ENCODE measurements around the gene KLHL29. TPM values are rescaled to one million over a fixed set of nuclear protein-coding genes. Genes with fewer than 3 reads are reported as not detected.

KLHL29 gene
- total and polyA plus RNA-seq, 4 donors = 0.29 to 2.3 (median 0.68) TPM

DNA sequence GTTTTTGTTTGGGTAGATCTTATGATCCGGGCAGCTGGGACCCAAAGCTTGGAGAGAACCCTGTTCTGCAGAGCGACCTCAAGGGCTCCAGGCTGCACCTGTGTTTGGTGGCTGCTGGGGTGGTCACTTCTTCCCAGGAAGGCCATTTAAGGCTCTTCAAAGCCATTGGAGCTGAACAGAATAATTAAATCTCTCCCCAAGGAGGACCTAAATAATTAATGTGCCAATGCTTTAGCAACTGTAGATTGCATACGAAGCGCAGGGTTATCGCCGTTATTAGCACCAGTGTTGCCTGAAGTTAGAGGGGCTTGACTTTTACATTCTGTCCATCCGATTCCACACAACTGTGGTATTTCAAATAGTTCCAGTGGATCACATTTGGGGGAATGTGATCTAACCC, 290.5 kb downstream of the KLHL29 start:
- Histone ChIP-seq H3K4me3 (ENCODE audit: low read depth in 1 of 3, low read length in 3 of 3) (no peak overlapping the region), H3K9ac (ENCODE audit: low read depth in 1 of 2, low read length in 2 of 2) (no peak overlapping the region), H3K4me1 (ENCODE audit: control insufficient read depth in 4 of 4, insufficient read depth in 4 of 4, low read length in 3 of 4) (no peaks in the 10 kb centered on the region), H3K9me3 (ENCODE audit: control insufficient read depth in 4 of 4, low read length in 3 of 4) (peaks cover 0 to 2% (median under 1%) of the 10 kb centered on the region in 4 donors), H3K27ac (ENCODE audit: low read depth in 1 of 2, low read length in 2 of 2) (no peak overlapping the region), H3K27me3 (ENCODE audit: control insufficient read depth in 4 of 4, insufficient read depth in 4 of 4, low read length in 3 of 4) (no peaks in the 10 kb centered on the region), H3K36me3 (ENCODE audit: control insufficient read depth in 4 of 4, insufficient read depth in 3 of 4, low read depth in 1 of 4, low read length in 3 of 4) (no peaks in the 10 kb centered on the region)
- 91% methylated on average over 7 of the region's 7 CpGs for WGBS
- no peak for DNase-seq (ENCODE audit: low spot score)
- TF ChIP-seq RAD21 (IDR thresholded peaks at IDR 0.05) = no peak
- no peak for TF ChIP-seq FOXA2 (IDR thresholded peaks at IDR 0.05)
- no peak for TF ChIP-seq YY1 (IDR thresholded peaks at IDR 0.05)
- TF ChIP-seq GABPA (IDR thresholded peaks at IDR 0.05 in 1 of 2, conservative IDR thresholded peaks at IDR 0.05 in 1 of 2) = no peak
- TF ChIP-seq SP1 (IDR thresholded peaks at IDR 0.05) = no peak
- TF ChIP-seq HNF4A (conservative IDR thresholded peaks at IDR 0.05) = no peak
- TF ChIP-seq, protein P1, sequence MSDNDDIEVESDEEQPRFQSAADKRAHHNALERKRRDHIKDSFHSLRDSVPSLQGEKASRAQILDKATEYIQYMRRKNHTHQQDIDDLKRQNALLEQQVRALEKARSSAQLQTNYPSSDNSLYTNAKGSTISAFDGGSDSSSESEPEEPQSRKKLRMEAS (IDR thresholded peaks at IDR 0.05) = no peak
- TF ChIP-seq, protein P2, sequence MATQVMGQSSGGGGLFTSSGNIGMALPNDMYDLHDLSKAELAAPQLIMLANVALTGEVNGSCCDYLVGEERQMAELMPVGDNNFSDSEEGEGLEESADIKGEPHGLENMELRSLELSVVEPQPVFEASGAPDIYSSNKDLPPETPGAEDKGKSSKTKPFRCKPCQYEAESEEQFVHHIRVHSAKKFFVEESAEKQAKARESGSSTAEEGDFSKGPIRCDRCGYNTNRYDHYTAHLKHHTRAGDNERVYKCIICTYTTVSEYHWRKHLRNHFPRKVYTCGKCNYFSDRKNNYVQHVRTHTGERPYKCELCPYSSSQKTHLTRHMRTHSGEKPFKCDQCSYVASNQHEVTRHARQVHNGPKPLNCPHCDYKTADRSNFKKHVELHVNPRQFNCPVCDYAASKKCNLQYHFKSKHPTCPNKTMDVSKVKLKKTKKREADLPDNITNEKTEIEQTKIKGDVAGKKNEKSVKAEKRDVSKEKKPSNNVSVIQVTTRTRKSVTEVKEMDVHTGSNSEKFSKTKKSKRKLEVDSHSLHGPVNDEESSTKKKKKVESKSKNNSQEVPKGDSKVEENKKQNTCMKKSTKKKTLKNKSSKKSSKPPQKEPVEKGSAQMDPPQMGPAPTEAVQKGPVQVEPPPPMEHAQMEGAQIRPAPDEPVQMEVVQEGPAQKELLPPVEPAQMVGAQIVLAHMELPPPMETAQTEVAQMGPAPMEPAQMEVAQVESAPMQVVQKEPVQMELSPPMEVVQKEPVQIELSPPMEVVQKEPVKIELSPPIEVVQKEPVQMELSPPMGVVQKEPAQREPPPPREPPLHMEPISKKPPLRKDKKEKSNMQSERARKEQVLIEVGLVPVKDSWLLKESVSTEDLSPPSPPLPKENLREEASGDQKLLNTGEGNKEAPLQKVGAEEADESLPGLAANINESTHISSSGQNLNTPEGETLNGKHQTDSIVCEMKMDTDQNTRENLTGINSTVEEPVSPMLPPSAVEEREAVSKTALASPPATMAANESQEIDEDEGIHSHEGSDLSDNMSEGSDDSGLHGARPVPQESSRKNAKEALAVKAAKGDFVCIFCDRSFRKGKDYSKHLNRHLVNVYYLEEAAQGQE (IDR thresholded peaks at IDR 0.05) = no peak
- TF ChIP-seq HNF4G (IDR thresholded peaks at IDR 0.05) = no peak
- TF ChIP-seq JUND (IDR thresholded peaks at IDR 0.05) = no peak
- TF ChIP-seq, protein P3, sequence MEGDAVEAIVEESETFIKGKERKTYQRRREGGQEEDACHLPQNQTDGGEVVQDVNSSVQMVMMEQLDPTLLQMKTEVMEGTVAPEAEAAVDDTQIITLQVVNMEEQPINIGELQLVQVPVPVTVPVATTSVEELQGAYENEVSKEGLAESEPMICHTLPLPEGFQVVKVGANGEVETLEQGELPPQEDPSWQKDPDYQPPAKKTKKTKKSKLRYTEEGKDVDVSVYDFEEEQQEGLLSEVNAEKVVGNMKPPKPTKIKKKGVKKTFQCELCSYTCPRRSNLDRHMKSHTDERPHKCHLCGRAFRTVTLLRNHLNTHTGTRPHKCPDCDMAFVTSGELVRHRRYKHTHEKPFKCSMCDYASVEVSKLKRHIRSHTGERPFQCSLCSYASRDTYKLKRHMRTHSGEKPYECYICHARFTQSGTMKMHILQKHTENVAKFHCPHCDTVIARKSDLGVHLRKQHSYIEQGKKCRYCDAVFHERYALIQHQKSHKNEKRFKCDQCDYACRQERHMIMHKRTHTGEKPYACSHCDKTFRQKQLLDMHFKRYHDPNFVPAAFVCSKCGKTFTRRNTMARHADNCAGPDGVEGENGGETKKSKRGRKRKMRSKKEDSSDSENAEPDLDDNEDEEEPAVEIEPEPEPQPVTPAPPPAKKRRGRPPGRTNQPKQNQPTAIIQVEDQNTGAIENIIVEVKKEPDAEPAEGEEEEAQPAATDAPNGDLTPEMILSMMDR (IDR thresholded peaks at IDR 0.05; ENCODE audit: low read depth, low read length, missing input control) = no peak
- no peak for TF ChIP-seq NR2F2 (IDR thresholded peaks at IDR 0.05)
- no peak for TF ChIP-seq TAF1 (conservative IDR thresholded peaks at IDR 0.05)
- TF ChIP-seq EGR1 (IDR thresholded peaks at IDR 0.05; ENCODE audit: low read depth in 2 of 2) = no peak
- no peak for TF ChIP-seq RXRA (IDR thresholded peaks at IDR 0.05)
- TF ChIP-seq, protein P4, sequence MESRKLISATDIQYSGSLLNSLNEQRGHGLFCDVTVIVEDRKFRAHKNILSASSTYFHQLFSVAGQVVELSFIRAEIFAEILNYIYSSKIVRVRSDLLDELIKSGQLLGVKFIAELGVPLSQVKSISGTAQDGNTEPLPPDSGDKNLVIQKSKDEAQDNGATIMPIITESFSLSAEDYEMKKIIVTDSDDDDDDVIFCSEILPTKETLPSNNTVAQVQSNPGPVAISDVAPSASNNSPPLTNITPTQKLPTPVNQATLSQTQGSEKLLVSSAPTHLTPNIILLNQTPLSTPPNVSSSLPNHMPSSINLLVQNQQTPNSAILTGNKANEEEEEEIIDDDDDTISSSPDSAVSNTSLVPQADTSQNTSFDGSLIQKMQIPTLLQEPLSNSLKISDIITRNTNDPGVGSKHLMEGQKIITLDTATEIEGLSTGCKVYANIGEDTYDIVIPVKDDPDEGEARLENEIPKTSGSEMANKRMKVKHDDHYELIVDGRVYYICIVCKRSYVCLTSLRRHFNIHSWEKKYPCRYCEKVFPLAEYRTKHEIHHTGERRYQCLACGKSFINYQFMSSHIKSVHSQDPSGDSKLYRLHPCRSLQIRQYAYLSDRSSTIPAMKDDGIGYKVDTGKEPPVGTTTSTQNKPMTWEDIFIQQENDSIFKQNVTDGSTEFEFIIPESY (IDR thresholded peaks at IDR 0.05) = no peak
- no peak for TF ChIP-seq FOXA1 (IDR thresholded peaks at IDR 0.05)
- TF ChIP-seq, protein P5, sequence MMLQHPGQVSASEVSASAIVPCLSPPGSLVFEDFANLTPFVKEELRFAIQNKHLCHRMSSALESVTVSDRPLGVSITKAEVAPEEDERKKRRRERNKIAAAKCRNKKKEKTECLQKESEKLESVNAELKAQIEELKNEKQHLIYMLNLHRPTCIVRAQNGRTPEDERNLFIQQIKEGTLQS (IDR thresholded peaks at IDR 0.05) = no peak

Measured in liver (tissue), 9 donors.